ENCODE results near the gene UCHL5. TPM values are rescaled to one million over a fixed set of nuclear protein-coding genes. Genes with fewer than 3 reads are reported as not detected.

Gene UCHL5
- total and polyA plus RNA-seq, 2 donors (not counting 1 experiment from before 2014, with no cell fraction given) = 19.5 to 29.6 TPM

DNA sequence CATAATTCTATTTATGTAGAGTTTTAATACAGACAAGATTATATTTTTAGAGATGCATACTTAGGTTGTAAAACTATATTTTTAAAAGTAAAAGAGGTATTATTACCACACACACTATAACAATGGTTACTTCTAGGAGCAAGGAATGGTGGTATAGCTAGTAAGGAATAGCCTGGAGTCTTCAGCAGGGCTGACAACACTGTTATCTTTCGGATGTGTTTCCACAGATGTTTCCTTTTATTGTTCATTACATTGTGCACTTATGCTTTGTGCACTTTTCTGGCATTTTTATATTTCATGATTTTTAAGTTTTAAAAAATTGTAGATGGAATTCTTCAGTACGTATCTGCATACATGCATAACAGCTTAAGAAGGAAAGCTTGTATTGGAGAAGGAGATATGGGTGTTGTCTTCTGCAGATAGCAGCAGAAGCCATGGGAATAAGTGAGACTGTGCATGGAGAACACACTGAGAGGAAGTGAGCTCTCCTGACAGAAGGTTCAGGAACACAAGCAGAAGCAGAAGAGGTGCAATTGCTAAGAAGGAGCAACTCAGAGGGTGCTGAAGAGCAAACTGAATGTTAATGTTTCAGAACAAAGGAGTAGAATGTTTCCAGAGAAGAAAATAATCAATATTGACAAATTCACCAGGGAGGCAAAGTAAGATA is 91.8 kb downstream of the UCHL5 start:
- TF ChIP-seq, protein P1, sequence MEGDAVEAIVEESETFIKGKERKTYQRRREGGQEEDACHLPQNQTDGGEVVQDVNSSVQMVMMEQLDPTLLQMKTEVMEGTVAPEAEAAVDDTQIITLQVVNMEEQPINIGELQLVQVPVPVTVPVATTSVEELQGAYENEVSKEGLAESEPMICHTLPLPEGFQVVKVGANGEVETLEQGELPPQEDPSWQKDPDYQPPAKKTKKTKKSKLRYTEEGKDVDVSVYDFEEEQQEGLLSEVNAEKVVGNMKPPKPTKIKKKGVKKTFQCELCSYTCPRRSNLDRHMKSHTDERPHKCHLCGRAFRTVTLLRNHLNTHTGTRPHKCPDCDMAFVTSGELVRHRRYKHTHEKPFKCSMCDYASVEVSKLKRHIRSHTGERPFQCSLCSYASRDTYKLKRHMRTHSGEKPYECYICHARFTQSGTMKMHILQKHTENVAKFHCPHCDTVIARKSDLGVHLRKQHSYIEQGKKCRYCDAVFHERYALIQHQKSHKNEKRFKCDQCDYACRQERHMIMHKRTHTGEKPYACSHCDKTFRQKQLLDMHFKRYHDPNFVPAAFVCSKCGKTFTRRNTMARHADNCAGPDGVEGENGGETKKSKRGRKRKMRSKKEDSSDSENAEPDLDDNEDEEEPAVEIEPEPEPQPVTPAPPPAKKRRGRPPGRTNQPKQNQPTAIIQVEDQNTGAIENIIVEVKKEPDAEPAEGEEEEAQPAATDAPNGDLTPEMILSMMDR (conservative IDR thresholded peaks at IDR 0.05 in 1 of 2, IDR thresholded peaks at IDR 0.05 in 1 of 2; ENCODE audit: low read depth in 1 of 2, low read length in 2 of 2) = no peak
- no peak for TF ChIP-seq EZH2 (IDR thresholded peaks at IDR 0.05; ENCODE audit: low read length, missing control alignments)
- no peaks in the 10 kb centered on the region for H3K36me3 ChIP-seq (ENCODE audit: control insufficient read depth, insufficient read depth, low read length)
- H3K4me1 ChIP-seq (ENCODE audit: control insufficient read depth, extremely low read depth, insufficient read depth, low read length) = no peaks in the 10 kb centered on the region
- H3K27me3 ChIP-seq (ENCODE audit: control insufficient read depth, insufficient read depth, low read length) = no peaks in the 10 kb centered on the region
- DNase-seq (ENCODE audit: low read depth in 2 of 2) = no peak
- H3K4me2 ChIP-seq (ENCODE audit: extremely low read depth, insufficient read depth, low read length) = no peak overlapping the region
- H3K9ac ChIP-seq (ENCODE audit: insufficient read depth, low read length) = no peak overlapping the region
- no peak overlapping the region for H2AFZ ChIP-seq (ENCODE audit: low read length)
- no peaks in the 10 kb centered on the region for H4K20me1 ChIP-seq (ENCODE audit: control insufficient read depth, extremely low read depth, insufficient read depth, low read length)
- H3K79me2 ChIP-seq (ENCODE audit: control insufficient read depth, insufficient read depth, low read length) = no peaks in the 10 kb centered on the region
- no peaks in the 10 kb centered on the region for H3K9me3 ChIP-seq (ENCODE audit: control insufficient read depth, insufficient read depth, low read depth, low read length)
- H3K4me3 ChIP-seq (replicated peaks in 1 of 4; ENCODE audit: control extremely low read depth in 1 of 4, insufficient read depth in 1 of 4, low read depth in 3 of 4, low read length in 4 of 4) = no peak overlapping the region
- no peak overlapping the region for H3K27ac ChIP-seq (ENCODE audit: insufficient read depth, low read length)

DNA sequence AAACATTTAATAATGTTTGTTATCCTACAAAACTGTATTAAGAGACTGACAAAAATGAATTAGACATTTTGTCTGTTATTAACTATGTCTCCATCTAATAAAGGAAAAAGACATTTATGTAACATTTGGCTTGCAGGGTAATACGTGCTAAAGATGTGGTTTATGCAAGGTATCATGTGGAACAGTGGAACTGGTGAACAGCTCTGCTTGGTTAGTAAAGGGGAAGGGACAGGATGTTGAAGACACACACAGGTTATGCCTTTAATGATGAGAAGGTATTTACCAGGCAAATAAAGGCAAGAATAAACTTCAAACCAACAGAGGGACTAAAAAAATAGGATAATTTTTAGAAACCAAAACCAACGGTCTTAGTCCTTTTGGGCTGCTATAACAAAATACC is 93.1 kb downstream of the UCHL5 start:
- no peaks in the 10 kb centered on the region for H3K9me3 ChIP-seq (ENCODE audit: control insufficient read depth, insufficient read depth, low read depth, low read length)
- no peak for TF ChIP-seq EZH2 (IDR thresholded peaks at IDR 0.05; ENCODE audit: low read length, missing control alignments)
- TF ChIP-seq, protein P1 (conservative IDR thresholded peaks at IDR 0.05 in 1 of 2, IDR thresholded peaks at IDR 0.05 in 1 of 2; ENCODE audit: low read depth in 1 of 2, low read length in 2 of 2) = no peak
- no peak overlapping the region for H3K4me3 ChIP-seq (replicated peaks in 1 of 4; ENCODE audit: control extremely low read depth in 1 of 4, insufficient read depth in 1 of 4, low read depth in 3 of 4, low read length in 4 of 4)
- H3K9ac ChIP-seq (ENCODE audit: insufficient read depth, low read length) = no peak overlapping the region
- no peaks in the 10 kb centered on the region for H3K36me3 ChIP-seq (ENCODE audit: control insufficient read depth, insufficient read depth, low read length)
- H4K20me1 ChIP-seq (ENCODE audit: control insufficient read depth, extremely low read depth, insufficient read depth, low read length) = no peaks in the 10 kb centered on the region
- no peak overlapping the region for H3K27ac ChIP-seq (ENCODE audit: insufficient read depth, low read length)
- no peaks in the 10 kb centered on the region for H3K27me3 ChIP-seq (ENCODE audit: control insufficient read depth, insufficient read depth, low read length)
- H2AFZ ChIP-seq (ENCODE audit: low read length) = no peak overlapping the region
- H3K79me2 ChIP-seq (ENCODE audit: control insufficient read depth, insufficient read depth, low read length) = no peaks in the 10 kb centered on the region
- no peaks in the 10 kb centered on the region for H3K4me1 ChIP-seq (ENCODE audit: control insufficient read depth, extremely low read depth, insufficient read depth, low read length)
- DNase-seq (ENCODE audit: low read depth in 2 of 2) = no peak
- no peak overlapping the region for H3K4me2 ChIP-seq (ENCODE audit: extremely low read depth, insufficient read depth, low read length)

DNA sequence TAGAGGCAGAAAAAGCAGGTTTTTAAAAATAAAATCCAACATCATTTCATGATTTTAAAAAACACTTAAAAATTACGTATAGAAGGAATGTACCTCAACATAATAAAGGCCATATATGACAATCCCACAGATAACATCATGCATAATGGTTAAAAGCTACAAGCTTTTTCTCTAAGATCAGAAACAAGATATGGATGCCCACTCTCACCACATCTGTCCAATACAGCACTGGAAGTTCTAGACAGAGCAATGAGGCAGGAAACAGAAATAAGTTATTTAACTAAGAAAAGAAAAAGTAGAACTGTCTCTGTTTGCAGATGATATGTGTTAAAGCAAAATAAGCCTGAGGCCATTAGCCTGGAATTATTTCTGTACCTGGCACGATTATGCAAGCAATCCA is 96.3 kb downstream of the UCHL5 start:
- H4K20me1 ChIP-seq (ENCODE audit: control insufficient read depth, extremely low read depth, insufficient read depth, low read length) = no peaks in the 10 kb centered on the region
- no peak overlapping the region for H3K4me3 ChIP-seq (replicated peaks in 1 of 4; ENCODE audit: control extremely low read depth in 1 of 4, insufficient read depth in 1 of 4, low read depth in 3 of 4, low read length in 4 of 4)
- H3K4me1 ChIP-seq (ENCODE audit: control insufficient read depth, extremely low read depth, insufficient read depth, low read length) = no peaks in the 10 kb centered on the region
- no peaks in the 10 kb centered on the region for H3K79me2 ChIP-seq (ENCODE audit: control insufficient read depth, insufficient read depth, low read length)
- no peak overlapping the region for H3K9ac ChIP-seq (ENCODE audit: insufficient read depth, low read length)
- H3K27ac ChIP-seq (ENCODE audit: insufficient read depth, low read length) = no peak overlapping the region
- H3K27me3 ChIP-seq (ENCODE audit: control insufficient read depth, insufficient read depth, low read length) = no peaks in the 10 kb centered on the region
- no peak for DNase-seq (ENCODE audit: low read depth in 2 of 2)
- no peaks in the 10 kb centered on the region for H3K36me3 ChIP-seq (ENCODE audit: control insufficient read depth, insufficient read depth, low read length)
- H3K4me2 ChIP-seq (ENCODE audit: extremely low read depth, insufficient read depth, low read length) = no peak overlapping the region
- TF ChIP-seq, protein P1 (conservative IDR thresholded peaks at IDR 0.05 in 1 of 2, IDR thresholded peaks at IDR 0.05 in 1 of 2; ENCODE audit: low read depth in 1 of 2, low read length in 2 of 2) = no peak
- TF ChIP-seq EZH2 (IDR thresholded peaks at IDR 0.05; ENCODE audit: low read length, missing control alignments) = no peak
- H3K9me3 ChIP-seq (ENCODE audit: control insufficient read depth, insufficient read depth, low read depth, low read length) = no peaks in the 10 kb centered on the region
- H2AFZ ChIP-seq (ENCODE audit: low read length) = no peak overlapping the region

Other genes with a start within 250 kb of the UCHL5 start
- gene RO60, start 252 bp upstream of the UCHL5 start, total RNA-seq = 164 and 207 TPM in 2 replicates
- 39.5 and 44.0 TPM in 2 replicates for gene RO60, start 252 bp upstream of the UCHL5 start, polyA plus RNA-seq
- gene GLRX2, start 46.1 kb upstream of the UCHL5 start, total RNA-seq = 3.3 and 15.9 TPM in 2 replicates
- 27.2 and 28.6 TPM in 2 replicates for gene GLRX2, start 46.1 kb upstream of the UCHL5 start, polyA plus RNA-seq
- 14.6 and 18.7 TPM in 2 replicates for gene CDC73, start 62.7 kb upstream of the UCHL5 start, total RNA-seq
- 51.0 and 69.8 TPM in 2 replicates for gene CDC73, start 62.7 kb upstream of the UCHL5 start, polyA plus RNA-seq
- under 0.01 and 1.3 TPM in 2 replicates for gene B3GALT2, start 127.3 kb upstream of the UCHL5 start, total RNA-seq
- 4.3 and 46.2 TPM in 2 replicates for gene B3GALT2, start 127.3 kb upstream of the UCHL5 start, polyA plus RNA-seq

All from fibroblast of lung (primary cell).